ENCODE measurements around the gene DTWD2.

DNA sequence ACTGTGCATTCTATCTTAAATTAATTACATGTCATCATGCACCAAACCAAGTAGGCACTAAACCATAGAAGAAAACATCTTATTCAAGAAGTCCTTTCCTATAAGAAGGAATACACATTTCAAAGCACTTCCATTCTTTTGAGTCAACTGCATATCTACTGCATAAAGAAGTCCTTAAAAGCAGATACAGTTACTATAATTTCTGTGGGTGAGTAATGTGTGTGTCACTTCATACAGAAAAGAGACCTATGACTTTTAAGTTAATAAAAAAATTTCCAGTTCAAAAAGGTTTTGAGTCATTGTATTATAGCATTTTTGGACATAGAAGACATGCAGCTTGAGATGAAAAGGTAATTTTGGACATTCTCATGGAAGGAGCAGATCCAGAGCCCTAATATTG lies 125.0 kb downstream of the DTWD2 start:
- TF ChIP-seq, protein P1, sequence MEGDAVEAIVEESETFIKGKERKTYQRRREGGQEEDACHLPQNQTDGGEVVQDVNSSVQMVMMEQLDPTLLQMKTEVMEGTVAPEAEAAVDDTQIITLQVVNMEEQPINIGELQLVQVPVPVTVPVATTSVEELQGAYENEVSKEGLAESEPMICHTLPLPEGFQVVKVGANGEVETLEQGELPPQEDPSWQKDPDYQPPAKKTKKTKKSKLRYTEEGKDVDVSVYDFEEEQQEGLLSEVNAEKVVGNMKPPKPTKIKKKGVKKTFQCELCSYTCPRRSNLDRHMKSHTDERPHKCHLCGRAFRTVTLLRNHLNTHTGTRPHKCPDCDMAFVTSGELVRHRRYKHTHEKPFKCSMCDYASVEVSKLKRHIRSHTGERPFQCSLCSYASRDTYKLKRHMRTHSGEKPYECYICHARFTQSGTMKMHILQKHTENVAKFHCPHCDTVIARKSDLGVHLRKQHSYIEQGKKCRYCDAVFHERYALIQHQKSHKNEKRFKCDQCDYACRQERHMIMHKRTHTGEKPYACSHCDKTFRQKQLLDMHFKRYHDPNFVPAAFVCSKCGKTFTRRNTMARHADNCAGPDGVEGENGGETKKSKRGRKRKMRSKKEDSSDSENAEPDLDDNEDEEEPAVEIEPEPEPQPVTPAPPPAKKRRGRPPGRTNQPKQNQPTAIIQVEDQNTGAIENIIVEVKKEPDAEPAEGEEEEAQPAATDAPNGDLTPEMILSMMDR (conservative IDR thresholded peaks at IDR 0.05; ENCODE audit: low read length) = no peak
- no peak for TF ChIP-seq EZH2phosphoT487 (IDR thresholded peaks at IDR 0.05; ENCODE audit: borderline replicate concordance)
